HG02571 (cell line): Measurements from ENCODE around the gene TOP1.

Experiments
- ATAC-seq: cut with Tn5 transposase; IDR thresholded peaks from one replicate; pipeline ENCODE4 v1.9.1; 2021; ENCODE audit warnings: mild to moderate bottlenecking, moderate library complexity; ENCODE audit not compliant: unreplicated experiment

The TOP1 gene

DNA sequence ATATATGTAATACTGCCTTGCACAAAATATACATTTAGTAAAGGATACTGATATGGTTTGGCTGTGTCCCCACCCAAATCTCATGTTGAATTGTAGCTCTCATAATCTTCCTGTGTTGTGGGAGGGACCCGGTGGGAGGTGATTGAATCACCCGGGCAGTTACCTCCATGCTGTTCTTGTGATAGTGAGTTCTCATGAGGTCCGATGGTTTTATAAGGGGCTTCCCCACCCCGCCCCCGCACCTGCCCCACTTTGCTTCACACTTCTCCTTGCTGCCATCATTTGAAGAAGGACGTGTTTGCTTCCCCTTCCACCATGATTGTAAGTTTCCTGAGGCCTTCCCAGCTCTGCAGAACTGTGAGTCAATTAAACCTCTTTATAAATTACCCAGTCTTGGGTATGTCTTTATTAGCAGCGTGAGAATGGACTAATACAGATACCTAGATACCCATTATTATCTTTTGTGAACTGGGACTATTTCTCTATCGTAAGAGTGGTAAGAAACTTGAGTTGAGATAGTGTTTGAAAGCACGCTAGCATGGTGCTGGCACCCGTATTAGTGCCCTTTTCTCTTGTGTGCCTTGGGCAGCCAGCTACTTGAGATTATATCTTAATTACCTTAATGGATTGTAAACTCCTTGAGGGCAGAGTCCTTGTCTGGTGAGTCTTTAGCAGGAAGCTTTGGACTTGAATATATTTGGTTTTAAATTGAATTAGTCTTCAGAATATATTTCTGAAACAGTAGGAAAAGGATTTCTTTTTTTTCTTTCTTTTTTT is 25.6 kb downstream of the TOP1 start:
- no peak for ATAC-seq

DNA sequence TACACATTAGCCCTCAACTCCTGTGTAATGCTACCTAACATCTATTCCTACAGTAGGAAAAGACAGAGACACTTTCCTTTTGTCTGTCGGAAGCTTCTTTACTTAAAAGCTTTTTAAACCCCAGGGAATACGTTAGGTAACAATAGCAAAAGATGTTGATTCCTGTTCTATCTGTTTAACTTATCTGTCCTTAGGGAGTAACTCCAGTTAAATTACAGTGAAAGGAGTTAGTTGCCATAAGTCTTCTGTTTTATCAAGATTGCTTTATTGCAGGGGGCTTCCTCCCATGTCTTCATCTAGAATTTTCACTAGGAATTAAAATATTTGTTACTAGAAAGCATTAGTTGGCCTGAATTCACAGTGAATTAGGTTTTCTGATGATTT is 26.2 kb downstream of the TOP1 start:
- no peak for ATAC-seq

DNA sequence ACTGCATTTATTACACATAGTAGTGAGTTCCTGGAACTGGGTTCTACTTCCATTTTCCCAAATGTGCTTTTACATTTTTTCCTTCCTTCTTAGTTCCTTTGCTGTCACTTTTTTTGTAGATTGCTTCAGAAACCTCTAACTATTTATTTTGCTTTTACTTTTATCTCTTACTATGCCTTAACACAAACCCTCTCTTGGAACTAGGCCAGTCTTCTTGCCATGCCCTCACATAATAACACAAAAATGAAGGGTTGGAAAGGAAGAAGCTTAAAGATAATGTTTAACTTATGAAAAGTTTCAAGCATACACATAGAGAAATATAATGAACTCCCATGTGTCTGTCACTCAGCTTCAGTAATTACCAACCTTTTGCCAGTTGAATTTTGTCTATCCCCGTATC is 27.1 kb downstream of the TOP1 start:
- no peak for ATAC-seq

DNA sequence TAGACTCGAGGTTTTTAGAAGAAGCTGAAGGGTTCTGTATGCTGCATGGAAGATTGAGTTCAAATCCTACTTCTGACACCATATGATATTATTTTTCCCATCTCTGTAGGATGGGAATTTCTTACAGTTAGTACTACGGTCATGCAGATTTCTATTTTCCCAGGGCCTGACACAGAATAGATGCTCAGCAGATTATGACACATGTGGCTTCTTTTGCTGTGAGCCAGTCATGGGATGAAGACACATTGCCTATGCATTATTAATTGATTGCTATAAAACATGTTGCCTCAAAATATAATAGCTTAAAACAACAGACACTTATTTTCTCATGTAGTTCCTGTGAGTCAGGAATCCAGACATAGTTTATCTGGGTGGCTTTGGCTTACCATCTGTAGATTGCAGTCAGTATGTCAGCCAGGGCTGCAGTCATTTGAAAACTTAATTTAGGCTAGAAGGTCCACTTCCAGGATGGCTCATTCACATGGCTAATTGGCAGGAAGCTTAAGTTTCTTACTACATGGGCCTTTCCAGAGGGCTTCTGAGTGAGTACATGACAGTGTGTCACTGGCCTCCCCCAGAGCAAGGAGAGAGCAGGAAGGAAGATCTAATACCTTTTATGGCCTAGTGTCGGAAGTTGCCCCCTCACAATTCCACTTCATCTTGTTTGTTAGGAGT is 29.5 kb downstream of the TOP1 start:
- ATAC-seq, result no peak

DNA sequence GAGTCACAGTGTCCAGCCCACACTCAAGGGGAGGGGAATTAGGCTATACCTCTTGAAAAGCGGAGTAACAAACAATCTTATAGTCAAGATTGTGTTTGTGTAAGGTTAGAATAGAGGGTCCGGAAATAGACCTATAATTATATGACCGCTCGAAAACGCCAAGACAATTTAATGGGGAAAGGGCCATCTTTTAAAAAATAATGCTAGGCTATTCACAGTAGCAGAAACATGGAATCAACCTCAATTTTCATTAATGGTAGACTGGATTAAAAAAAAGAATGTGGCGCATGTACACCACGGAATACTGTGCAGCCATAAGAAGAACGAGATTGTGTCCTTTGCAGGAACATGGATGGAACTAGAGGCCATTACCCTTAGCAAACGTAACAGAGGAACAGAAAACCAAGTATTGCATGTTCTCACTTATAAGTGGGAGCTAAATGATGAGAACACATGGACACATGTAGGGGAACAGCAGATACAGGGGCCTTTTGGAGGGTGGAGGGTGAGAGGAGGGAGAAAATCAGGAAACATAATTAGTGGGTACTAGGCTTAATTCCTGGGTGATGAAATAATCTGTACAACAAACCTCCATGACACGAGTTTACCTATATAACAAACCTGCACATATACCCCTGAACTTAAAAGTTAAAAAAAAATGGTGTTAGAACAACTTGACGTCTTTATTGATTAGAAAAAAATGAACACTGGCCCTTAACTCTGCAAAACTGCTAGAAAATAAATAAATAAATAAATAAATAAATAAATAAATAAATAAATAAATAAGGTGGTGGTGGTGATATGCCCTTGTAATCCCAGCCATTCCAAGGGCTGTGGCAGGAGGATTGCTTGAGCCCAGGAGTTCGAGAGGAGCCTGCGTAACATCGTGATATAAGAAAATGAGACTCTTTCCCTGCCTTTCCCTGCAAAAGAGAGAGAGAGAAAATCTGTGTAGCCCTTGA is 30.3 kb downstream of the TOP1 start:
- ATAC-seq, result no peak

DNA sequence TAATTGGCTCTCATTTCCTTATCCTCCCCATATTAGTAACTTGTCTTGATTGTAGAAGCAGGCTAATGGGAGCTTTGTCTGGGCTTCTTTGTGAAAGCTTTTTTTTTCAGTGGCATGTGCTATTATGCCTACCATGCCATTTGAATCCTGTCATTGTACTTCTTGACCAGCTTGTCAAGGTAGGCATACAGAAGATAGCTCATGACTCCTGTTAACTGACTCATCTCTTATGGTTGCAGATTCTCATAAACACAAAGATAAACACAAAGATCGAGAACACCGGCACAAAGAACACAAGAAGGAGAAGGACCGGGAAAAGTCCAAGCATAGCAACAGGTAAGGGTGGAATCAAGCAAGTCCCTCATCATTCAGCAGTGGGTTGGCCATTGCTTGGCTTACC is 32.5 kb downstream of the TOP1 start:
- ATAC-seq, result no peak

DNA sequence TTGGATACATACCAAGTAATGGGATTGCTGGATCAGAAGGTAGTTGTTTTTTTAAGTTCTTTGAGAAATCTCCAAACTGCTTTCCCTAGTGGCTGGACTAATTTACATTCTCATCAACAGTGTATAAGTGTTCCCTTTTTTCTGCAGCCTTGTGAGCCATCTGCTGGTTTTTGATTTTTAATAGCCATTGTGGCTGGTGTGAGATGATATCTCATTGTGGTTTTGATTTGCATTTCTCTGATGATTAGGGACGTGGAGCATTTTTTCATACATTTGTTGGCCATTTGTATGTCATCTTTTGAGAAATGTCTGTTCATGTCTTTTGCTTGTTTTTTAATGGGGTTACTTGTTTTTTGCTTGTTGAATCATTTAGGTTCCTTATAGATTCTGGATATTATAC is 34.8 kb downstream of the TOP1 start:
- ATAC-seq, result no peak

DNA sequence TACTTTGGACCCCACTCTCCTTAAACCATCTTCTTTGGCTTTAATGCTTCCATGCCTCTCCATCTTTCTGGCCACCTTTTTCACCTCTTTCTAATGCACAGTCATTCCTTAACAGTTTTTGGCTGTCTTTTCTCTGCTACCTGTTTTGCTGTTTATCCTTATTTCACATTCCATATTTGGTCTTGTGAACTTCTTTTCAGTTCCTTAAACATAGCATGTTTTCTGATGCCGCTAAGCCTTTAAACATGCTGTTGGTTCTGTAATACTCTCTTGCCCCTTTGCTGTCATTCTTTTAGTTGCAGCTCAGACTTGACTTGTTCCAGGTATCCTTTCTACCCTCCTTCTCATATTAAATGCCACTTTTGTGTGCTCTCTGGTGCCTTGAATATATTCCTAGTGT is 35.8 kb downstream of the TOP1 start:
- ATAC-seq, result no peak

DNA sequence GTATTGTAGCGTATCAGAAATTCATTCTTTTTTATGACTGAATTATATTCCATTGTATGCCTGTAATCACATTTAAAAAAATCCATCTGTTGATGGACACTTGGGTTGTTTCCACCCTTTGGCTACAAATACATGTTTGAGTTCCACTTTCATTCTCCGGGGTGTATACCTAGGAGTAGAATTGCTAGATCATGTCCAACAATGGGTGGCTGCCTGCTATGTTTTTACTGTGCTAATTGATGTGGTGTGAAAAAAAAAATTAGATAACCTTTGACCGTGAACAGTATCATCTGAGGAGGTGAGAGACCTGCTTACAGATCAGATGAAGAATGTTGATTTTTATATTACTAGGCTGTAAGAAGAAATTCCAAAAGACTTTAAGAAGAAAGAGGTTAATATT is 37.1 kb downstream of the TOP1 start:
- ATAC-seq, result no peak

DNA sequence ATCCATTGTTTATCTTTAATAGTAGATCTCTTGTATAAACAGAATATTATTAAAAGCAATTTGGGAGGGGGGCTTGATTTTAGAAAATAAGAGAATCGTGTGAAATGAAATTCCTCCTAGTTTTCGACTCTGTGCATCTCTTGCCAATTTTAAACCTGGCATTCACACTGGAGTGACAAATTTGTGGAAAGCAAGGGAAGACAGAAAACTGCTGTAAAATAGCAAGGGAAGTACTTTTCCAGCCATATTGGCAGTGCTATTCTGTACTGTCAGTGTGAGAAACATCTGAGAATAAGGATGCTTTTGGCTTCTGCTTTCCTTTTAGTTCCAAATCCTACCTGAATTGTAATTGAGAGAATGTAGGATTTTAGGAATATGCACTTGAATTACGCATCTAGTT is 40.2 kb downstream of the TOP1 start:
- no peak for ATAC-seq

DNA sequence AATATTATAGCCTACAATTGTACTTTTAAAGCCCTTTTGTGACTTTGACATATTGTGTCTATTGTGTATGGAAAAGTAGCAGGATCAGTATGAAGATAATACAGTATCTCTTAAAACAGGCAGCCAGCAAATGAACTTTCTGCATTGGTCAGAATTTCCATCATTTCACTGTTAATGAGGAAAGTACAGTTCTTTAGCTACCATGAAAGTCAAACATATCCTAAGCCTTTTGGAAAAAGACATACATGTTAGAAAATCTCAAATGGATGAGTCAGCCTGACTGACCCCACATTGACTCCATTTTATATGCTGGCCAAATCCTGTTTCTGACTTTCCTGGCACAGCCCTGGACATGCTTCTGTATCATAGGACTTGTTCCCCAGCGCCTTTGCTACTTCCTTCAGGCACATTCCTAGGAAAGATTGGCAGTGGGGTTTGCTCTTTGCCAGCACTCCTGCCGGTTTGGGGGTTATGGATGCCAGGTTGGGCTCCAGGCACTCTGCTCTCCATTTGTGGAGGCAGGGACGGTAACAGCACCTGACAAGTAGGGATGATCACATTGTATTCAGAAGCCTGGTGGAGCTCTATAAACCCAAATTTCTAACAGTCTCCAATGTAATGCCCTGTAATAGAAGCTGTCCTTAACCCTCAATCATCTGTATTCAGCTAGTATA is 43.7 kb downstream of the TOP1 start:
- ATAC-seq, result no peak

DNA sequence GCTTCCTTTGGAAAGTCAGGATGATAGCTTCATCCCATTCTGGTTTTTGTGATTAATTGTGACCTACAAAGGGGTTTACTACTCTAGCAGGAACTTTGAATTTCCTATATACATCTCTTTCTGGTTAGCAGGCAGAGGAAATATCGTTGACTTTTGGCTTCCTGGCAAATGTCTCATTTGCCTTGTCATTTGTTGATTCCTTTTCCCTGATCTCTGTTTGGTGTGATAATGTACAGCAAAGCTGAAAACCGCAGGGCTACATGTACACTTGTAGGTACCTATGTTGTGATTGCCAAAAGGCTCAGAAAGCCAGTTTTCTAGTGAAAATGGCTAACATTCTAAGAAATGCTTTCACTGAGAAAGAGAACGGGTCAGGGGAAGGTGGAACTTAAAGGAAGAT is 44.3 kb downstream of the TOP1 start:
- no peak for ATAC-seq

DNA sequence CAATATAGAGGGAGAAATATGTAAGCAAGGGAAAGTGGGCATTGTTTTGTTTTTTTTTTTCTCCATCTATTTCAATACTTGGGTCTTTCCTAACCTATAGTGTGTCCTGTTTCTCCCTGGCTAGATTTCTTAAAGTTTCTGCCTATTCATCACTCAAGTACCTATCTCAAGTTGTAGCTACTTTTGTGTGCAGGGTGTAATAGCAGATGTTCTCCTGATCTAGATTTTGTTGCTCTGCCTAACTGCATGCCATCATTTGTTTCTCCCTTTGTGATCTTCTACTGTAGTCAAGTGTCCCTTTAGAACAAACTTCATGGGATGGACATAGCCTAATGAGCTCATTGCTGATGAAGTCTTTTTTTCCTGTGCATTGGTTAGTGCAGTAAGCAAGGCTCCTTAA is 45.8 kb downstream of the TOP1 start:
- no peak for ATAC-seq

DNA sequence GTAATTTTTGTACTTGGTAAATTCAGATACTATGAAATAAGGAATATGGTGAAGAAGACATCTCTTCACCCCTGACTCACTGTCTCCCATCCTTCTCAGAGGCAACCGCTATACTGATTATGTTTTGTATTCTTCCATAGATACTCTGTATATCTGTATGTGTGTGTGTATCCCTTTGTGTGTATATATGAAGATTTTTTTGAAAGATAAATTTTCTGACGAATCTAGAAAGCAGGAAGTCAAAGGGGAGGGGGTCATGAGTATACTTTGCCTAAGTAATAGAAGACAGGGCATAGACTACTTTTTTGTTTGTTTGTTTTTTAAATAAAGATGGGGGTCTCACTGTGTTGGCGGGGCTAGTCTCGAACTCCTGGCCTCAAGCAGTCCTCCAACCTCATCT is 48.2 kb downstream of the TOP1 start:
- ATAC-seq, result no peak

DNA sequence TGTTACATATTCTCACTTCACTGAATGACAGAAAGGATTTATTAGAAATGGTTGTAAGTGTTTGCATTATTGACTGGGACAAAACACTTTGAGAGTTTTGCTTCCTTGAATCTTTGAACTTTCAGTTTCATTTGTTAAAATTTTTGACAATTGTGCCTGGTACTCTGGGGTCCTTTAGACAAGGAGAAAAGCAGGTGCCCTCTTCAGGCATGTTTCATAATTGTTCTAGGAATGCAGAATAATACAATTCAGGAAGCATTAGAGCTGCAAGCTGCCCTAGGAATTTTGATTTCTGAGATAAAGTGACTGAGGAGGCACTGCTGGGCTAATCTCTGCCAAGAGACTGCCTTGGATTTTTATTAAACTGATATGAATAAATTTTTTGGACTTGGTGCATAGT is 49.7 kb downstream of the TOP1 start:
- no peak for ATAC-seq

DNA sequence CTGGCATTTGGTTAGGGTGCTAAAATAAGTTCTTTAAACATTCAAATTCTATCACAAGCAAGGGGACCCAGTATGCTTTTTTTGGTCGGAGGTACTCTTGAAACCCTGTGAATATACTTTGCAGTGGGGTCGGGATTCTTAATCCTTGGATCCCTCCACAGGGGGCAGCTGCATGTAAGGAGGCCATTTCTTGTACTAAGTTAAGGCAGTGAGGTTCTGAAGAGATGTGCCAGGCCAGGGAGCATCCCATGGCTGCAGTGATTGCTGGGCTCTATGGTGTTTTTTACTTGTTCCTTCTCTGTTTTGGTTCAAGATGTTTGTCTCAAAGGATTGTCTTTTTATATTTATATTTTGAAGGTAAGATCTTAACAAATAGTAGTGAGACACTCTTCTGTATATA is 50.4 kb downstream of the TOP1 start:
- no peak for ATAC-seq

DNA sequence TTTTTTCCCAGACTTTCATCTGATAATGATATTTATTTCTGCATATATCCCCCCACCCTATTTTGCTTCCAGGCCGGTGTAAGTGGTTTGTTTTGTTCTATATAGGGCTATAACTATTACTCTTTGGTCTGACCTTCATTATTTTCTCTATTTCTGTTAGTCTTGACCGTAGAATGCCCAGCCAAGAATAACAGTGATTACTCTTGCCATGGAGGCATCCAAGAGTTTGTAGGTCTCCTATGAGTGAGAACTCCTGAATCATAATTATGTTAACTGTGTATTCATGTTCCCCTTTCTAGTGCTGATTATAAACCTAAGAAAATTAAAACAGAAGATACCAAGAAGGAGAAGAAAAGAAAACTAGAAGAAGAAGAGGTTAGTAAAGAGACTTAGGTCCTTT is 52.2 kb downstream of the TOP1 start:
- no peak for ATAC-seq

DNA sequence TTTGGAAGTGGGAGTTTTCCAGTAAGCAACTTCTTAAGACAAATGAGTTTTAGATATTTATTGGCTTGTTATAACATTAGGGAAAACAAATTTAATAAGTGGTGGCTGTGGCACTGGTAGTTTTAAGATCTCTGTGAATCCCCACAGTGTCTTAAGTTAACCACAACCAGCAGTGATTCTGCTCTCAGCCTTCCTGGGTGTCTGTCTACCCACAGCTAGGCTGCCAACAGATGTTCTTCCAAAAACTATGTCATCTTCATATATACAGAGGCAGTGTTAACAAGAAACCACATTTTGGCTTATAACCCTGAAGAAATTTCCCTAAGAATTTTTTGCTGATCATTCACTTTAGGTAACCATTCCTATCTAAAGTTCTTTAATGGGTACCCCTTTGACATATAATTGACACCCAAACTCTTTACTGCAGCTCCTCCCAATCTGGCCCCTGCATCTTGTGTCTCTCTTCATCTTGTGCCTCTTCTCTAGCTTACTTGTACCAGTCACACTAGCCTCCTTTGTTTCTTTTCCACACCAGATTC is 52.7 kb downstream of the TOP1 start:
- ATAC-seq, result no peak

DNA sequence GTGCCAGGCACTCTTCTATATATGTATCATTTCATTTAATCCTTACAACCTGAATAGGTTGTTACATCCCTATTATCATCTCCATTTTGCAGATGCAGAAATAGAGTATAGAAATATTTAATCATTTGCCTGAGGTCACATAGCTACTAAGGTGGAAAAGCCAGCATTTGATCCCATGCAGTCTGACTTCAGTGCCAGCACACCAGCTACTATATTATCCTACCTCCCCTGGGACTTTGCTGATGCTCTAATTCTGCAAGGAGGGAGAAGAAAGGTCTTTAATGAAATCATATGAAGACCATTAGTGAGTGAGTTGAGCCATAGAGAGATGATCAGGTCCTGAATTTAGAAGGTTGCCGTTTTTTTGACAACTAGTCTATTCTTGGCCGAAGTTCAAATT is 53.7 kb downstream of the TOP1 start:
- ATAC-seq, result no peak

DNA sequence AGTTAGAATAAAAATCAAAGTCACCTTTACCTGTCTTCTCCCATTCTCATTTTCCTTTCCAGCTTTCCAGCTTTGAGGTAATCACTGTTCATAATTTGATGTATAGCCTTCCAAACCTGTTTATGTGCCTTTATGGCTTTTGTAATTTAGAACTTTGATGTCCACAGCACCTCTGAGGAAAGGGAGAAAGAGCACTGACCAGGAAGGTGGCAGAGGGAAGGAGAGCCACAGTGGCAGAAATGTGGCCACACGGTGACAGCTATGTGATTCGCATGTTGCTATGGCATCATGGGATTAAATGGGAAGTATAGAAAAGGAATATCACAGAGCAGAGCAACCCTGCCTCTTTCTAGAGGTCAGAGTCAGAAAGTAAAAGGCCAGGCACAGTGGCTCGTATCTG is 57.0 kb downstream of the TOP1 start:
- no peak for ATAC-seq
